GM12891 (cell line): ENCODE results near the gene SH3GLB2.

Experiments used
- POLR2A ChIP-seq: IDR thresholded peaks from 2 replicates; pipeline ENCODE4 v1.6.1; 2011; ENCODE audit warnings: low read depth, low read length, control low read depth
- TAF1 ChIP-seq: IDR thresholded peaks from 2 replicates; pipeline ENCODE4 v1.6.1; 2011; ENCODE audit warnings: low read depth, low read length, control low read depth

- TF ChIP-seq POLR2A (no peak), TAF1 (no peak)
Measured at GRCh38 chr9:129013674-129014073, 14.5 kb downstream of the SH3GLB2 start.
